Adrenal gland (tissue), 5 donors: ENCODE results near the gene ABHD6.

Source experiments
- CTCF ChIP-seq, 6 experiments: fragments of 450-650 bp in 4 of 6; fragments of 200-600 bp in 2 of 6; sonication (generic) in 1 of 6; IDR thresholded peaks; 1 replicate in 5 of 6; 2 replicates in 1 of 6; pipeline versions ENCODE4 v1.5.1 to v1.8.0; 2016 to 2021; ENCODE audit warnings: antibody characterized with exemption in 6 of 6, mild to moderate bottlenecking in 2 of 6, moderate library complexity in 1 of 6
- POLR2A ChIP-seq, 2 donors: fragments of 450-650 bp; IDR thresholded peaks; one replicate each; pipeline ENCODE4 v1.6.1; 2017; ENCODE audit warnings: antibody characterized with exemption in 2 of 2, mild to moderate bottlenecking in 2 of 2, moderate library complexity in 1 of 2
- donor health status: DM: no; HTN: no; CAD: no.

GRCh38 chr3:58237941-58238681 is 519 bp downstream of the ABHD6 start:
- TF ChIP-seq POLR2A (IDR thresholded peaks at IDR 0.05): no peak
- no peak for TF ChIP-seq CTCF (IDR thresholded peaks at IDR 0.05)
